T-cell (primary cell): Measurements from ENCODE around the gene KRTAP12-3. TPM values are rescaled to one million over a fixed set of nuclear protein-coding genes. Genes with fewer than 3 reads are reported as not detected.
"Not testable (repeated sequence)": the region's sequence is repeated elsewhere in the genome, so short reads cannot be mapped to it uniquely, and the experiment has no call there.

Experiments
- ATAC-seq, 4 experiments: fragments of 200-7000 bp in 3 of 4; fragments of 150-1000 bp in 1 of 4; cut with Tn5 transposase; replicated peaks in 1 of 4; 1 replicate in 3 of 4; 2 replicates in 1 of 4; pipeline ENCODE4 v1.10.0; 2021; ENCODE audit warnings: moderate library complexity in 3 of 4, mild to moderate bottlenecking in 2 of 4, moderate number of reproducible peaks in 1 of 4
- CTCF ChIA-PET, 2 donors: fragments of 300-600 bp; sonication (Branson Sonifier 250); formaldehyde crosslinking; loops; one replicate each; lab custom pipeline; 2022; ENCODE audit warnings: antibody characterized with exemption in 2 of 2; lab: Charles Lee
- POLR2A ChIA-PET, 2 donors: fragments of 300-600 bp; sonication (Branson Sonifier 250); formaldehyde crosslinking; loops; one replicate each; lab custom pipeline; 2022; ENCODE audit warnings: antibody characterized with exemption in 2 of 2; lab: Charles Lee
- DNase-seq, 35 experiments: peaks; one replicate each; pipeline versions ENCODE4 v3.0.0 to v3.0.0-alpha.2; 2013 to 2023
- H3K27ac ChIP-seq: one replicate; pipeline ENCODE4 v1.5.1; 2013; ENCODE audit warnings: low read length
- H3K27me3 ChIP-seq, 2 experiments: replicated peaks in 1 of 2; 1 replicate in 1 of 2; 2 replicates in 1 of 2; pipeline versions ENCODE4 v1.6.1 to v1.7.0; 2013; ENCODE audit warnings: low read length in 1 of 2, mixed read lengths in 1 of 2; ENCODE audit not compliant: control insufficient read depth in 2 of 2, insufficient read depth in 2 of 2; ENCODE audit errors: extremely low read depth in 1 of 2
- H3K36me3 ChIP-seq, 2 donors: 1 replicate in 1 of 2; 2 replicates in 1 of 2; pipeline versions ENCODE4 v1.6.1 to v1.7.0; 2013; ENCODE audit warnings: low read length in 1 of 2; ENCODE audit not compliant: control insufficient read depth in 2 of 2, insufficient read depth in 1 of 2; ENCODE audit errors: extremely low read depth in 1 of 2
- H3K4me1 ChIP-seq, 2 experiments: 1 replicate in 1 of 2; 2 replicates in 1 of 2; pipeline versions ENCODE4 v1.6.1 to v1.7.0; 2013; ENCODE audit warnings: low read length in 2 of 2, mixed read lengths in 1 of 2; ENCODE audit not compliant: insufficient read depth in 2 of 2, control insufficient read depth in 1 of 2; ENCODE audit errors: extremely low read depth in 1 of 2
- H3K4me3 ChIP-seq, 2 donors: 1 replicate in 1 of 2; 2 replicates in 1 of 2; pipeline versions ENCODE4 v1.5.1 to v1.7.0; 2013; ENCODE audit warnings: mild to moderate bottlenecking in 2 of 2, low read length in 1 of 2, moderate library complexity in 1 of 2; ENCODE audit not compliant: control insufficient read depth in 1 of 2; ENCODE audit errors: extremely low read depth in 1 of 2
- H3K9me3 ChIP-seq: 2 replicates; pipeline ENCODE4 v1.7.0; 2013
- H3K27ac Mint-ChIP-seq, 2 donors: one replicate each; pipeline ENCODE4 v1.8.0; 2020 to 2021; ENCODE audit warnings: mild to moderate bottlenecking in 2 of 2, mixed read lengths in 2 of 2
- H3K27me3 Mint-ChIP-seq, 2 donors: one replicate each; pipeline ENCODE4 v1.8.0; 2021 to 2022; ENCODE audit warnings: mixed read lengths in 2 of 2
- H3K36me3 Mint-ChIP-seq: one replicate; pipeline ENCODE4 v1.8.0; 2021; ENCODE audit warnings: mixed read lengths
- H3K4me1 Mint-ChIP-seq, 3 donors: one replicate each; pipeline ENCODE4 v1.8.0; 2020 to 2022; ENCODE audit warnings: mixed read lengths in 3 of 3, mild to moderate bottlenecking in 1 of 3
- H3K4me3 Mint-ChIP-seq, 3 donors: one replicate each; pipeline ENCODE4 v1.8.0; 2020 to 2022; ENCODE audit warnings: mild to moderate bottlenecking in 3 of 3, mixed read lengths in 3 of 3, moderate library complexity in 3 of 3
- H3K9me3 Mint-ChIP-seq, 3 donors: one replicate each; pipeline ENCODE4 v1.8.0; 2020 to 2022; ENCODE audit warnings: mixed read lengths in 3 of 3
- WGBS: methylation state at CpG from one replicate; pipeline ENCODE4 v1.1.5; 2013; ENCODE audit warnings: missing lambda C conversion rate; ENCODE audit not compliant: insufficient coverage; 5-methylcytosine and 5-hydroxymethylcytosine counted together
- total RNA-seq, 35 experiments: library from RNA in 6 of 35; stranded (reverse) in 6 of 35; fragments of 120-200 nt in 1 of 35; gene quantifications; one replicate each; pipeline versions ENCODE4 v1.2.1 to v1.2.4 and lab custom pipeline; 2013 to 2026

Gene KRTAP12-3
- total RNA-seq, 5 donors from 2014 or later (not counting 1 experiment from before 2014, with no cell fraction given), result not detected

DNA sequence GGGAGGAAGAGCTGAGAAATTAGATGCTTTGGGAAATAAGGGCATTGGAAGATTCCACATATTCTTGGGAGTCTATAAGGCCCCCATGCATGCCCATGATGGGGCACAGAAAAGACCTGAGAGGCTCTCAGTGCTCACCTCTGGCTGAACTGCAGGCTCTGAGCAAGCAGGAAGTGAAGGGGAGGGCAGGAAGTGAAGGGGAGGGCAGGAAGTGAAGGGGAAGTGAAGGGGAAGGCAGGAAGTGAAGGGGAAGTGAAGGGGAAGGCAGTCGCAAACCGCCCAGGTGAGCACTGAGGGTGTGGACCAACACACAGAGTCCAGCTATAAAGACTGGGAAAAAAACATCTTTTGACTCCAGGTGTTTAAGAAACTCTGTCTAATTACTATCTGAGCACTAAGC, 27.3 kb upstream of the KRTAP12-3 start:
- H3K27ac ChIP-seq, result peak overlapping the region; percentile 72
- WGBS, result no CpG with 5 or more reads among the region's 2 CpGs
- DNase-seq (peak in 1 of 35 experiments; percentile 16), ATAC-seq (peak in 2 of 4 experiments; percentile 58 to 75)
- no peaks in the 10 kb centered on the region for H3K36me3 ChIP-seq
- Mint-ChIP-seq H3K4me3 (peak overlapping the region in 1 of 3 donors; percentile 53), H3K36me3 (peaks cover 23% of the 10 kb centered on the region), H3K4me1 (peaks cover 15 to 32% (median 31%) of the 10 kb centered on the region in 3 donors), H3K27ac (peak overlapping the region; percentile 72 to 77), H3K9me3 (peaks cover 15 to 39% (median 26%) of the 10 kb centered on the region in 3 donors), H3K27me3 (no peaks in the 10 kb centered on the region)
- ChIA-PET POLR2A (no interaction called here), CTCF (interaction anchor here in 1 of 2 donors (0.6 kb wide), 1 partner anchor 15 kb away, joined by 3 read pairs; no protein-coding TSS in a partner anchor)
- H3K4me1 ChIP-seq, result peaks cover 9 to 52% of the 10 kb centered on the region in 2 experiments
- peak overlapping the region in 1 of 2 donors; percentile 51 for H3K4me3 ChIP-seq
- H3K9me3 ChIP-seq, result peaks cover 3% of the 10 kb centered on the region
- H3K27me3 ChIP-seq, result no peaks in the 10 kb centered on the region

DNA sequence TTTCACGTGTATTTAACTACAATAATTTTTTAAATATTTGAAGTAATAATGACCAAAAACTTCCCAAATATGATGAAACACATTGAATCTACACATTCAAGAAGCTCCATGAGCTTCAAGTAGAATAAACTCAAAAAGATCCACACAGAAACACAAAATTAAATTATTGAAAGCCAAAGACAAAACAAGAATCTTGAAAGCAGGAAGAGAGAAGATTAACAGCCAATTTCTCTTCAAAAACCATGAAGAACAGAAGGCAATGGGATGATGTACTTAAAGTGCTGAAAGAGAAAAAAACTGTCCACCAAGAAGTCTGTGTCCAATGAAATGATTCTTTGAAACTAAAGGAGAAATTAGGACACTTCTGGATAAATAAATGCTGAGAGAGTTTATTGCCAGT, 25.7 kb upstream of the KRTAP12-3 start:
- WGBS, result no CpG with 5 or more reads among the region's 1 CpG
- CTCF ChIA-PET, result no interaction called here

DNA sequence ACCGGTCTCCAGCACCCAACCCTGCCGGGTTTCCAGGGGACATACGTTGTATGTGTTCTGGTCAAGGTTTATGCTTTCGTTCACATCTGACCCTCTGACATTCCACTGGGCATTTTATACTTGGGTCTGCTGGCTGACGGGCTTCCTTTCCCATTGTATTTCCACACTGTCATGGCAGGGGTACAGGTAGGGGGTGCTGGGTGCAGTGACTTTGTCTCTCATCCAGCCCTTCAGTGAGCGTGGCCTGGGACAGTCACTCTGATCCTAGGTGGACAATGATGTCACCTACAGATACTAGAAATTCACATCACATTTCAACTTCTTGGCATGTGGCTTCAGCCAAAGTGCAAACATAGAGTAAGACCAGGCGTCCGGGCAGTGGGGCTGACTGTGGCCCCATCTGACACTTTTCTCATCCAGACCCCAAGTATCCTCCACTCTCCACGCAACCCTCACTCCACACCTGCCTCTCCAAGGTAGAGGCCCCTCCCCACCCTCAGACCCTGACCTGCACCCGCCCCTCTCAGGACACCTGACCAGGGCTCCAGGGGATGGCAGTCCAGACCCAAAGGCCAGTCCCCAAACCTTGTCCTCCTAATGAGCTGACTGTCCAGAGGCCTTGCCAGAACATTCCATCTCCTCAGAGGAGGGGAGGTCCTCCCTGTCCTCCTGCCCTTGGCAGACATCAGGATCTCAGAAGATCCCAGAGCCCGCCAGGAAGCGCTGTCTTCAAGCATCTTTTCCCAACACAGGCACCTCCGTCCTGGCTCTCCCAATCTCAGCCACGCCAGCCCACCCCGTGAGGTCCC, 21.3 kb upstream of the KRTAP12-3 start:
- POLR2A ChIA-PET, result no interaction called here
- 86% methylated on average over 12 of the region's 15 CpGs for WGBS

More for the DNA sequence above, 25.7 kb upstream of the KRTAP12-3 start:
- Mint-ChIP-seq H3K27me3 (no peaks in the 10 kb centered on the region), H3K4me3 (no peak overlapping the region), H3K36me3 (peaks cover 23% of the 10 kb centered on the region), H3K4me1 (peaks cover 15 to 24% (median 23%) of the 10 kb centered on the region in 3 donors), H3K9me3 (peaks cover 15 to 39% (median 26%) of the 10 kb centered on the region in 3 donors), H3K27ac (peak overlapping the region in 1 of 2 donors; percentile 7)
- Histone ChIP-seq H3K36me3 (no peaks in the 10 kb centered on the region), H3K27me3 (no peaks in the 10 kb centered on the region), H3K27ac (no peak overlapping the region), H3K4me3 (no peak overlapping the region), H3K9me3 (peaks cover 3% of the 10 kb centered on the region), H3K4me1 (peaks cover 9 to 36% of the 10 kb centered on the region in 2 experiments)
- POLR2A ChIA-PET, result no interaction called here
- DNase-seq, result no peak
- ATAC-seq, result no peak

DNA sequence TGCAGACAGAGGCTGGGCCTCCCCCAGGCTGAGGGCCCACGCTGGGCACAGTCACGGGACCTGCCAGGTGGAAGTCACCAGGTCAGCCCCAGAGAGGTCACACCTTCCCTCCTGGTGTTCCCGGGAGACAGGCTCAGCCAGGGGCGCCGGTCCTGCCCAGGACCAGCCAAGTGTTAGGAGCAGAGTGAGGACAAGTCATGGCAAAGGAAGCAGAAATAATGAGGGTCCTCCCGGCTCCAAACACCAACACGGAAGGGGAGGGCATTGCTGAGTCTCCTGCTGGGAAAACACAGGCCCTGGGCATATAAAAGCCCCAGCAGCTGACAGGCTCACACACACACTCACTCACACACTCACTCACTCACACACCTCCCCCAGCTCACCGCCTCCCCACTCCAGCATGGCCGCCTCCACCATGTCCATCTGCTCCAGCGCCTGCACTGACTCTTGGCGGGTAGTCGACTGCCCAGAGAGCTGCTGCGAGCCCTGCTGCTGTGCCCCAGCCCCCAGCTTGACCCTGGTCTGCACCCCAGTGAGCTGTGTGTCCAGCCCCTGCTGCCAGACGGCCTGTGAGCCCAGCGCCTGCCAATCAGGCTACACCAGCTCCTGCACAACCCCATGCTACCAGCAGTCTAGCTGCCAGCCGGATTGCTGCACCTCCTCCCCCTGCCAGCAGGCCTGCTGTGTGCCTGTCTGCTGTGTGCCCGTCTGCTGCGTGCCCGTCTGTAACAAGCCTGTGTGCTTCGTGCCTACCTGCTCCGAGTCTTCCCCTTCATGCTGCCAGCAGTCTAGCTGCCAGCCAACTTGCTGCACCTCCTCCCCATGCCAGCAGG, 20.5 kb upstream of the KRTAP12-3 start, which contains the start of gene KRTAP10-10:
Gene KRTAP10-10, plus strand, starts transcription at position 339 of the 833 bp plus-strand sequence. Its CDS starts 62 bp downstream, at position 401.
- ATAC-seq, result no peak
- H3K36me3 Mint-ChIP-seq, result peaks cover 6% of the 10 kb centered on the region
- H3K9me3 Mint-ChIP-seq, result peaks cover 11 to 32% (median 17%) of the 10 kb centered on the region in 3 donors
- H3K36me3 ChIP-seq, result no peaks in the 10 kb centered on the region
- no peak for DNase-seq
- H3K4me1 ChIP-seq, result no peaks in the 10 kb centered on the region
- H3K4me3 ChIP-seq, result no peak within 1 kb of the TSS
- H3K4me1 Mint-ChIP-seq, result no peaks in the 10 kb centered on the region
- 79% methylated on average over 6 of the region's 21 CpGs for WGBS
- H3K27ac Mint-ChIP-seq, result peak within 1 kb of the TSS in 1 of 2 donors; percentile 42
- H3K27ac ChIP-seq, result no peak within 1 kb of the TSS
- H3K27me3 Mint-ChIP-seq, result peaks cover 0 to 11% of the 10 kb centered on the region in 2 donors
- no peak within 1 kb of the TSS for H3K4me3 Mint-ChIP-seq
- no peaks in the 10 kb centered on the region for H3K9me3 ChIP-seq
- CTCF ChIA-PET, result no interaction called here
- H3K27me3 ChIP-seq, result peaks cover 0 to 17% of the 10 kb centered on the region in 2 experiments
- POLR2A ChIA-PET, result no interaction called here

More for the DNA sequence above, 21.3 kb upstream of the KRTAP12-3 start:
- Histone ChIP-seq H3K36me3 (no peaks in the 10 kb centered on the region), H3K27me3 (peaks cover 0 to 16% of the 10 kb centered on the region in 2 experiments), H3K9me3 (no peaks in the 10 kb centered on the region), H3K4me3 (no peak overlapping the region), H3K27ac (no peak overlapping the region), H3K4me1 (no peaks in the 10 kb centered on the region)
- CTCF ChIA-PET, result no interaction called here
- Mint-ChIP-seq H3K4me3 (no peak overlapping the region), H3K36me3 (peaks cover 13% of the 10 kb centered on the region), H3K27ac (no peak overlapping the region), H3K4me1 (no peaks in the 10 kb centered on the region), H3K27me3 (peaks cover 0 to 11% of the 10 kb centered on the region in 2 donors), H3K9me3 (peaks cover 18 to 35% (median 19%) of the 10 kb centered on the region in 3 donors)
- DNase-seq (peak in 1 of 35 experiments; percentile 9), ATAC-seq (no peak)

DNA sequence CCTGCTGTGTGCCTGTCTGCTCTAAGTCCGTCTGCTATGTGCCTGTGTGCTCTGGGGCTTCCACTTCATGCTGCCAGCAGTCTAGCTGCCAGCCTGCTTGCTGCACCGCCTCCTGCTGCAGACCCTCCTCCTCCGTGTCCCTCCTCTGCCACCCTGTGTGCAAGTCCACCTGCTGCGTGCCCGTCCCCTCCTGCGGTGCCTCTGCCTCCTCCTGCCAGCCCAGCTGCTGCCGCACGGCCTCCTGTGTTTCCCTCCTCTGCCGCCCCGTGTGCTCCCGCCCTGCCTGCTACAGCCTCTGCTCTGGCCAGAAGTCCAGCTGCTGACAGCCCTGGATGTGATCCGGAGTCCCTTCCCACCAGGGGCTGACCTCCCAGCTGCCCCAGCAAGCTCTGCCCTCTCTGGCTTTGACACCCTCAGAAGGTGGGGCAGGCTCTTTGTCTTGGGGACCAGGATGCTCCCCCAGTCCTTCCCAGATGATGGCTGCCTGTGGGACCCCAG, 19.8 kb upstream of the KRTAP12-3 start:
- H3K4me3 ChIP-seq, ATAC-seq, H3K36me3 Mint-ChIP-seq, CTCF ChIA-PET, H3K36me3 ChIP-seq, H3K27ac ChIP-seq, POLR2A ChIA-PET, H3K4me1 Mint-ChIP-seq, DNase-seq, H3K4me1 ChIP-seq, H3K4me3 Mint-ChIP-seq, H3K9me3 ChIP-seq: not testable (repeated sequence)
- peaks cover 0 to 11% of the 10 kb centered on the region in 2 donors for H3K27me3 Mint-ChIP-seq
- peaks cover 12 to 31% (median 18%) of the 10 kb centered on the region in 3 donors for H3K9me3 Mint-ChIP-seq
- WGBS, result 75% methylated on average over 3 of the region's 12 CpGs
- H3K27ac Mint-ChIP-seq, result peak overlapping the region in 1 of 2 donors; percentile 42
- peaks cover 0 to 17% of the 10 kb centered on the region in 2 experiments for H3K27me3 ChIP-seq
